BLaER1 (cell line): ENCODE measurements around the gene TBC1D16.
A peak's percentile ranks its signal among the peaks of the same experiment; 100 is the strongest.

Experiments
- H3K27ac ChIP-seq: shearing (Covaris generic); formaldehyde crosslinking; 2 replicates; pipeline ENCODE4 v1.8.1; 2022
- H3K27me3 ChIP-seq: shearing (Covaris generic); formaldehyde crosslinking; 2 replicates; pipeline ENCODE4 v1.8.1; 2022
- H3K36me3 ChIP-seq: shearing (Covaris generic); formaldehyde crosslinking; 2 replicates; pipeline ENCODE4 v1.8.1; 2022
- H3K4me1 ChIP-seq: shearing (Covaris generic); formaldehyde crosslinking; 2 replicates; pipeline ENCODE4 v1.8.1; 2022
- H3K4me2 ChIP-seq: shearing (Covaris generic); formaldehyde crosslinking; 2 replicates; pipeline ENCODE4 v1.8.1; 2022
- H3K4me3 ChIP-seq: shearing (Covaris generic); formaldehyde crosslinking; 2 replicates; pipeline ENCODE4 v1.8.1; 2022
- H3K9ac ChIP-seq: shearing (Covaris generic); formaldehyde crosslinking; 2 replicates; pipeline ENCODE4 v1.8.1; 2022
- H3K9me3 ChIP-seq: shearing (Covaris generic); formaldehyde crosslinking; 2 replicates; pipeline ENCODE4 v1.8.1; 2022
- H4K20me1 ChIP-seq: shearing (Covaris generic); formaldehyde crosslinking; 2 replicates; pipeline ENCODE4 v1.8.1; 2022
- Cebpa-rat ChIP-seq: shearing (Covaris generic); IDR thresholded peaks from 2 replicates; pipeline ENCODE4 v1.8.1; 2022

The TBC1D16 gene

GRCh38 chr17:79954281-79955166 is 81.1 kb downstream of the TBC1D16 start:
- H3K9me3 ChIP-seq, result no peaks in the 10 kb centered on the region
- peaks cover 33% of the 10 kb centered on the region for H4K20me1 ChIP-seq
- peaks cover 53% of the 10 kb centered on the region for H3K4me1 ChIP-seq
- H3K9ac ChIP-seq, result no peak overlapping the region
- no peaks in the 10 kb centered on the region for H3K27me3 ChIP-seq
- TF ChIP-seq Cebpa-rat, result no peak
- H3K4me3 ChIP-seq, result no peak overlapping the region
- no peak overlapping the region for H3K27ac ChIP-seq
- H3K4me2 ChIP-seq, result 0 out of 2 replicates have a peak overlapping the region, but pooled peaks have one; percentile 23
- H3K36me3 ChIP-seq, result no peaks in the 10 kb centered on the region

- peak overlapping the region; percentile 99 for H3K4me2 ChIP-seq
- no peak overlapping the region for H3K27ac ChIP-seq
- no peak for TF ChIP-seq Cebpa-rat
- peaks cover 63% of the 10 kb centered on the region for H3K4me1 ChIP-seq
- peaks cover 8% of the 10 kb centered on the region for H3K27me3 ChIP-seq
- H3K9ac ChIP-seq, result no peak overlapping the region
- no peaks in the 10 kb centered on the region for H3K9me3 ChIP-seq
- H4K20me1 ChIP-seq, result peaks cover 45% of the 10 kb centered on the region
- H3K36me3 ChIP-seq, result no peaks in the 10 kb centered on the region
- H3K4me3 ChIP-seq, result no peak overlapping the region
These were observed 82.3 kb downstream of the TBC1D16 start for GRCh38 chr17:79953335-79953734.

- Histone ChIP-seq H3K9me3 (no peaks in the 10 kb centered on the region), H3K4me1 (peaks cover 64% of the 10 kb centered on the region), H4K20me1 (peaks cover 45% of the 10 kb centered on the region), H3K27me3 (peaks cover 8% of the 10 kb centered on the region), H3K4me3 (no peak overlapping the region), H3K4me2 (peak overlapping the region; percentile 99), H3K27ac (no peak overlapping the region), H3K36me3 (no peaks in the 10 kb centered on the region), H3K9ac (no peak overlapping the region)
- no peak for TF ChIP-seq Cebpa-rat
These were observed 82.8 kb downstream of the TBC1D16 start for GRCh38 chr17:79952901-79953300.

- Histone ChIP-seq H3K27me3 (peaks cover 8% of the 10 kb centered on the region), H3K4me1 (peaks cover 69% of the 10 kb centered on the region), H3K9ac (0 out of 2 replicates have a peak overlapping the region, but pooled peaks have one; percentile 50), H3K36me3 (no peaks in the 10 kb centered on the region), H3K4me2 (peak overlapping the region; percentile 99), H3K4me3 (peak overlapping the region; percentile 56), H3K27ac (no peak overlapping the region), H3K9me3 (no peaks in the 10 kb centered on the region), H4K20me1 (peaks cover 45% of the 10 kb centered on the region)
- no peak for TF ChIP-seq Cebpa-rat
These were observed 83.3 kb downstream of the TBC1D16 start for GRCh38 chr17:79952265-79952877.

GRCh38 chr17:79951361-79952264 is 84.1 kb downstream of the TBC1D16 start:
- H3K27ac ChIP-seq, result peak overlapping the region; percentile 66; the same call in 1 of the 2 replicates
- peaks cover 8% of the 10 kb centered on the region for H3K27me3 ChIP-seq
- peaks cover 45% of the 10 kb centered on the region for H4K20me1 ChIP-seq
- H3K36me3 ChIP-seq, result no peaks in the 10 kb centered on the region
- TF ChIP-seq Cebpa-rat, result no peak
- H3K4me1 ChIP-seq, result peaks cover 76% of the 10 kb centered on the region
- H3K4me3 ChIP-seq, result peak overlapping the region; percentile 56
- H3K9ac ChIP-seq, result peak overlapping the region; percentile 50; the same call in 1 of the 2 replicates
- H3K4me2 ChIP-seq, result peak overlapping the region; percentile 99
- H3K9me3 ChIP-seq, result no peaks in the 10 kb centered on the region

GRCh38 chr17:79950751-79951150 is 84.9 kb downstream of the TBC1D16 start:
- Histone ChIP-seq H3K9ac (no peak overlapping the region), H4K20me1 (peaks cover 45% of the 10 kb centered on the region), H3K4me3 (no peak overlapping the region), H3K4me1 (peaks cover 85% of the 10 kb centered on the region), H3K9me3 (no peaks in the 10 kb centered on the region), H3K36me3 (no peaks in the 10 kb centered on the region), H3K4me2 (peak overlapping the region; percentile 99), H3K27me3 (peaks cover 8% of the 10 kb centered on the region), H3K27ac (no peak overlapping the region)
- no peak for TF ChIP-seq Cebpa-rat

GRCh38 chr17:79950306-79950705 is 85.4 kb downstream of the TBC1D16 start:
- Histone ChIP-seq H3K9me3 (no peaks in the 10 kb centered on the region), H4K20me1 (peaks cover 45% of the 10 kb centered on the region), H3K36me3 (no peaks in the 10 kb centered on the region), H3K4me3 (peak overlapping the region; percentile 6; the same call in 1 of the 2 replicates), H3K27me3 (peaks cover 8% of the 10 kb centered on the region), H3K4me1 (peaks cover 89% of the 10 kb centered on the region), H3K27ac (no peak overlapping the region), H3K4me2 (peak overlapping the region; percentile 99), H3K9ac (peak overlapping the region; percentile 30; the same call in 1 of the 2 replicates)
- TF ChIP-seq Cebpa-rat, result no peak

- H4K20me1 ChIP-seq, result peaks cover 45% of the 10 kb centered on the region
These were observed 85.9 kb downstream of the TBC1D16 start for GRCh38 chr17:79949656-79950209.

More at GRCh38 chr17:79949656-79950209, 85.9 kb downstream of the TBC1D16 start:
- Histone ChIP-seq H3K4me1 (peaks cover 90% of the 10 kb centered on the region), H3K9ac (peak overlapping the region; percentile 30; the same call in 1 of the 2 replicates), H3K4me3 (peak overlapping the region; percentile 6; the same call in 1 of the 2 replicates), H3K27me3 (peaks cover 8% of the 10 kb centered on the region), H3K27ac (no peak overlapping the region), H3K4me2 (peak overlapping the region; percentile 99), H3K9me3 (no peaks in the 10 kb centered on the region), H3K36me3 (no peaks in the 10 kb centered on the region)
- TF ChIP-seq Cebpa-rat, result no peak
